HG02610 (cell line): ENCODE results near the gene NAA60.
"Not testable (repeated sequence)": the region's sequence is repeated elsewhere in the genome, so short reads cannot be mapped to it uniquely, and the experiment has no call there.

Experiments used
- ATAC-seq: cut with Tn5 transposase; IDR thresholded peaks from one replicate; pipeline ENCODE4 v1.9.1; 2021; ENCODE audit warnings: mild to moderate bottlenecking, moderate library complexity; ENCODE audit not compliant: unreplicated experiment

Gene NAA60

GRCh38 chr16:3481696-3482658 lies 38.5 kb downstream of the NAA60 start:
- ATAC-seq = no peak

- no peak for ATAC-seq
These were observed 39.3 kb downstream of the NAA60 start for GRCh38 chr16:3482659-3483241.

- no peak for ATAC-seq
These were observed 41.0 kb downstream of the NAA60 start for GRCh38 chr16:3484318-3485096.

- no peak for ATAC-seq
These were observed 41.7 kb downstream of the NAA60 start for GRCh38 chr16:3485097-3485745.

GRCh38 chr16:3485821-3486505 lies 42.5 kb downstream of the NAA60 start:
- ATAC-seq = no peak

- ATAC-seq = no peak
These were observed 43.2 kb downstream of the NAA60 start for GRCh38 chr16:3486506-3487215.

- no peak for ATAC-seq
These were observed 44.3 kb downstream of the NAA60 start for GRCh38 chr16:3487521-3488410.

GRCh38 chr16:3488801-3489200 lies 45.3 kb downstream of the NAA60 start:
- no peak for ATAC-seq

GRCh38 chr16:3490911-3491629 lies 47.6 kb downstream of the NAA60 start:
- ATAC-seq = no peak

- no peak for ATAC-seq
These were observed 48.9 kb downstream of the NAA60 start for GRCh38 chr16:3492356-3492755.

- no peak for ATAC-seq
These were observed 51.0 kb downstream of the NAA60 start for GRCh38 chr16:3494386-3494973.

- ATAC-seq = no peak
These were observed 51.7 kb downstream of the NAA60 start, which contains the start of gene C16orf90 for GRCh38 chr16:3495176-3495575. Gene C16orf90 (minus strand): TSS chr16:3495489. CDS start chr16:3495421, 68 bp downstream.

GRCh38 chr16:3496386-3496785 lies 52.9 kb downstream of the NAA60 start:
- ATAC-seq = no peak

GRCh38 chr16:3497771-3498170 lies 54.3 kb downstream of the NAA60 start:
- no peak for ATAC-seq

- ATAC-seq = no peak
These were observed 55.5 kb downstream of the NAA60 start for GRCh38 chr16:3498988-3499387.

GRCh38 chr16:3501412-3501761 lies 57.9 kb downstream of the NAA60 start:
- ATAC-seq = not testable (repeated sequence)

- no peak for ATAC-seq
These were observed 58.4 kb downstream of the NAA60 start for GRCh38 chr16:3501783-3502400.
